Measurements from ENCODE around the gene DPP10. TPM values are rescaled to one million over a fixed set of nuclear protein-coding genes. Genes with fewer than 3 reads are reported as not detected.

DPP10 gene
- total RNA-seq, 1 experiment from 2014 or later, result not detected

DNA sequence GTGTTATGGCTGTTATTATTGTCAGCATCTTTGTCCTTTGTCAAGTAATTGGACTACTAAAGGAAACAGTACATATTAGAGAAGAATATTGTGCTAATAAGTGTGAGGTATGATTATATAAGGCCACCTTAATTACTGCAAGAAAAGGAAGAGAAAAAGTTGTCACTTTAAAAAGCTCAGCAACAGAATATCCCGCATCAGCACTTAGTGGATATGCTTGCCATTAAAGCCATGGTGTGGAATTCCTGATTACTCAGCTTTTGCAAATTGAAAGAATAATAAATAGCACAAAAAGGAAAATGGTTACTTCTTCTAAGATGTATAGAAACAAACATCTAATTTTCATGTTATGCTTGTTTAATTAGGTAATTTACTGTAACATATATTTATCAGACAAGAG, 347.5 kb downstream of the DPP10 start:
- ChIA-PET POLR2A (no interaction called here), CTCF (no interaction called here)
- TF ChIP-seq TCF7L2 (IDR thresholded peaks at IDR 0.05; ENCODE audit: low read depth, low read length), result no peak
- no peak for TF ChIP-seq SIN3A (IDR thresholded peaks at IDR 0.05; ENCODE audit: borderline replicate concordance, insufficient read depth, low read depth, low read length)
- TF ChIP-seq, protein P1, sequence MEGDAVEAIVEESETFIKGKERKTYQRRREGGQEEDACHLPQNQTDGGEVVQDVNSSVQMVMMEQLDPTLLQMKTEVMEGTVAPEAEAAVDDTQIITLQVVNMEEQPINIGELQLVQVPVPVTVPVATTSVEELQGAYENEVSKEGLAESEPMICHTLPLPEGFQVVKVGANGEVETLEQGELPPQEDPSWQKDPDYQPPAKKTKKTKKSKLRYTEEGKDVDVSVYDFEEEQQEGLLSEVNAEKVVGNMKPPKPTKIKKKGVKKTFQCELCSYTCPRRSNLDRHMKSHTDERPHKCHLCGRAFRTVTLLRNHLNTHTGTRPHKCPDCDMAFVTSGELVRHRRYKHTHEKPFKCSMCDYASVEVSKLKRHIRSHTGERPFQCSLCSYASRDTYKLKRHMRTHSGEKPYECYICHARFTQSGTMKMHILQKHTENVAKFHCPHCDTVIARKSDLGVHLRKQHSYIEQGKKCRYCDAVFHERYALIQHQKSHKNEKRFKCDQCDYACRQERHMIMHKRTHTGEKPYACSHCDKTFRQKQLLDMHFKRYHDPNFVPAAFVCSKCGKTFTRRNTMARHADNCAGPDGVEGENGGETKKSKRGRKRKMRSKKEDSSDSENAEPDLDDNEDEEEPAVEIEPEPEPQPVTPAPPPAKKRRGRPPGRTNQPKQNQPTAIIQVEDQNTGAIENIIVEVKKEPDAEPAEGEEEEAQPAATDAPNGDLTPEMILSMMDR (IDR thresholded peaks at IDR 0.05), result no peak
- TF ChIP-seq, protein P2, sequence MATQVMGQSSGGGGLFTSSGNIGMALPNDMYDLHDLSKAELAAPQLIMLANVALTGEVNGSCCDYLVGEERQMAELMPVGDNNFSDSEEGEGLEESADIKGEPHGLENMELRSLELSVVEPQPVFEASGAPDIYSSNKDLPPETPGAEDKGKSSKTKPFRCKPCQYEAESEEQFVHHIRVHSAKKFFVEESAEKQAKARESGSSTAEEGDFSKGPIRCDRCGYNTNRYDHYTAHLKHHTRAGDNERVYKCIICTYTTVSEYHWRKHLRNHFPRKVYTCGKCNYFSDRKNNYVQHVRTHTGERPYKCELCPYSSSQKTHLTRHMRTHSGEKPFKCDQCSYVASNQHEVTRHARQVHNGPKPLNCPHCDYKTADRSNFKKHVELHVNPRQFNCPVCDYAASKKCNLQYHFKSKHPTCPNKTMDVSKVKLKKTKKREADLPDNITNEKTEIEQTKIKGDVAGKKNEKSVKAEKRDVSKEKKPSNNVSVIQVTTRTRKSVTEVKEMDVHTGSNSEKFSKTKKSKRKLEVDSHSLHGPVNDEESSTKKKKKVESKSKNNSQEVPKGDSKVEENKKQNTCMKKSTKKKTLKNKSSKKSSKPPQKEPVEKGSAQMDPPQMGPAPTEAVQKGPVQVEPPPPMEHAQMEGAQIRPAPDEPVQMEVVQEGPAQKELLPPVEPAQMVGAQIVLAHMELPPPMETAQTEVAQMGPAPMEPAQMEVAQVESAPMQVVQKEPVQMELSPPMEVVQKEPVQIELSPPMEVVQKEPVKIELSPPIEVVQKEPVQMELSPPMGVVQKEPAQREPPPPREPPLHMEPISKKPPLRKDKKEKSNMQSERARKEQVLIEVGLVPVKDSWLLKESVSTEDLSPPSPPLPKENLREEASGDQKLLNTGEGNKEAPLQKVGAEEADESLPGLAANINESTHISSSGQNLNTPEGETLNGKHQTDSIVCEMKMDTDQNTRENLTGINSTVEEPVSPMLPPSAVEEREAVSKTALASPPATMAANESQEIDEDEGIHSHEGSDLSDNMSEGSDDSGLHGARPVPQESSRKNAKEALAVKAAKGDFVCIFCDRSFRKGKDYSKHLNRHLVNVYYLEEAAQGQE (IDR thresholded peaks at IDR 0.05; ENCODE audit: insufficient read depth in 1 of 2, low read depth in 2 of 2, low read length in 1 of 2), result no peak
- TF ChIP-seq POLR2AphosphoS5 (IDR thresholded peaks at IDR 0.05; ENCODE audit: low read depth, low read length), result no peak
- Histone ChIP-seq H3K9me3 (ENCODE audit: control insufficient read depth, insufficient read depth, low read depth, low read length) (no peaks in the 10 kb centered on the region), H3K27ac (ENCODE audit: low read length) (no peak overlapping the region), H3K4me3 (ENCODE audit: low read depth in 2 of 2, low read length in 2 of 2) (no peak overlapping the region), H3K27me3 (ENCODE audit: control insufficient read depth, insufficient read depth, low read length) (no peaks in the 10 kb centered on the region), H3K4me1 (ENCODE audit: control insufficient read depth, insufficient read depth, low read length) (no peaks in the 10 kb centered on the region), H3K36me3 (ENCODE audit: control insufficient read depth, insufficient read depth, low read length) (no peaks in the 10 kb centered on the region)
- DNase-seq (ENCODE audit: low read depth, low spot score), result no peak
- intact Hi-C loops (cut with micrococcal nuclease; ENCODE audit: unreplicated experiment), result no loop called here
- no peak for ATAC-seq
- in situ Hi-C loops (cut with HindIII; ENCODE audit: low pct_unique_long_range_greater_than_20kb, low sequenced_read_pairs), result no loop called here
- no TSS peak for BruUV-seq (replicated peaks)

DNA sequence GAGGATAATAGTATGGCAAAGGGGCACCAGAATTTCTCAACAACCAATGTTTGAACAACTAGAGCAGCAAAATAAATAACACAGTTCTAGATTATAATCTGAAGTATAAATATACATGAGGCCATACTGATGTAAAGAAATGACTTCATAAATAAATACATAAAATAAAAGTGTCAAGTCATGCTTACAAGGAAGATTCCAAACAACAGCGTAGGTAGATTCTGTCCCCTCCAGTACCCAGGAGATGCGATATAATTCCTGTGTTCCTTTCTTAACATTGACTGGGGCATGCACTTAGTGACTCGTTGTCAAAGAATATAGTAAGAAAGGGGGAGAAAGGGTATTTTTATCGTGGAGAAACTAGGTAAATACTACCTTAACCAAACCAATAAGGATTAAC, 355.1 kb downstream of the DPP10 start:
- BruUV-seq (replicated peaks), result no TSS peak
- in situ Hi-C loops (cut with HindIII; ENCODE audit: low pct_unique_long_range_greater_than_20kb, low sequenced_read_pairs), result no loop called here
- no peaks in the 10 kb centered on the region for H3K36me3 ChIP-seq (ENCODE audit: control insufficient read depth, insufficient read depth, low read length)
- ATAC-seq, result no peak
- DNase-seq (ENCODE audit: low read depth, low spot score), result no peak
- H3K27ac ChIP-seq (ENCODE audit: low read length), result no peak overlapping the region
- no peak overlapping the region for H3K4me3 ChIP-seq (ENCODE audit: low read depth in 2 of 2, low read length in 2 of 2)
- ChIA-PET POLR2A (no interaction called here), CTCF (no interaction called here)
- H3K27me3 ChIP-seq (ENCODE audit: control insufficient read depth, insufficient read depth, low read length), result no peaks in the 10 kb centered on the region
- no peaks in the 10 kb centered on the region for H3K4me1 ChIP-seq (ENCODE audit: control insufficient read depth, insufficient read depth, low read length)
- no peaks in the 10 kb centered on the region for H3K9me3 ChIP-seq (ENCODE audit: control insufficient read depth, insufficient read depth, low read depth, low read length)
- intact Hi-C loops (cut with micrococcal nuclease; ENCODE audit: unreplicated experiment), result no loop called here
- TF ChIP-seq POLR2AphosphoS5 (IDR thresholded peaks at IDR 0.05; ENCODE audit: low read depth, low read length) (no peak), SIN3A (IDR thresholded peaks at IDR 0.05; ENCODE audit: borderline replicate concordance, insufficient read depth, low read depth, low read length) (no peak), TCF7L2 (IDR thresholded peaks at IDR 0.05; ENCODE audit: low read depth, low read length) (no peak)
- TF ChIP-seq, protein P1 (IDR thresholded peaks at IDR 0.05), result no peak
- TF ChIP-seq, protein P2 (IDR thresholded peaks at IDR 0.05; ENCODE audit: insufficient read depth in 1 of 2, low read depth in 2 of 2, low read length in 1 of 2), result no peak
